DOHH2 (cell line): ENCODE measurements around the gene CFTR.

Source experiments
- H3F3A ChIP-seq: fragments of 200-600 bp; sonication (generic), shearing (Covaris generic); 2 replicates; pipeline ENCODE4 v1.6.0; 2016; ENCODE audit warnings: antibody characterized with exemption, mild to moderate bottlenecking; ENCODE audit not compliant: control insufficient read depth, insufficient read depth
- H3K27ac ChIP-seq: fragments of 200-600 bp; sonication (generic); 2 replicates; pipeline ENCODE4 v1.5.1; 2014; ENCODE audit warnings: low read depth, mild to moderate bottlenecking, low read length, moderate library complexity
- H3K27me3 ChIP-seq: fragments of 200-600 bp; sonication (generic); 2 replicates; pipeline ENCODE4 v1.6.1; 2014; ENCODE audit warnings: mild to moderate bottlenecking, low read length, mixed read lengths; ENCODE audit not compliant: control insufficient read depth
- H3K36me3 ChIP-seq: fragments of 200-600 bp; sonication (generic); 2 replicates; pipeline ENCODE4 v1.6.1; 2014; ENCODE audit warnings: mild to moderate bottlenecking, low read length, moderate library complexity, mixed read lengths; ENCODE audit not compliant: control insufficient read depth
- H3K4me1 ChIP-seq: fragments of 200-600 bp; sonication (generic); 2 replicates; pipeline ENCODE4 v1.6.1; 2014; ENCODE audit warnings: mild to moderate bottlenecking, low read length, mixed read lengths; ENCODE audit not compliant: control insufficient read depth
- H3K4me2 ChIP-seq: fragments of 200-600 bp; sonication (generic); 2 replicates; pipeline ENCODE4 v1.6.0; 2014; ENCODE audit warnings: mild to moderate bottlenecking, low read length, moderate library complexity
- H3K4me3 ChIP-seq: fragments of 200-600 bp; sonication (generic); 2 replicates; pipeline ENCODE4 v1.5.1; 2014; ENCODE audit warnings: mild to moderate bottlenecking, low read length, mixed read lengths
- H3K79me2 ChIP-seq: fragments of 200-600 bp; sonication (generic); 2 replicates; pipeline ENCODE4 v1.6.1; 2014; ENCODE audit warnings: mild to moderate bottlenecking, low read length, mixed read lengths; ENCODE audit not compliant: control insufficient read depth
- H3K9me2 ChIP-seq: fragments of 200-600 bp; sonication (generic); replicated peaks from 2 replicates; pipeline ENCODE4 v1.6.1; 2014; ENCODE audit warnings: mild to moderate bottlenecking, low read length, mixed read lengths; ENCODE audit not compliant: control insufficient read depth
- H3K9me3 ChIP-seq: fragments of 200-600 bp; sonication (generic); 2 replicates; pipeline ENCODE4 v1.6.1; 2014; ENCODE audit warnings: antibody characterized with exemption, low read length, mixed read lengths; ENCODE audit not compliant: control insufficient read depth, insufficient read depth
- H4K20me1 ChIP-seq: fragments of 200-600 bp; sonication (generic); 2 replicates; pipeline ENCODE4 v1.6.0; 2014; ENCODE audit warnings: low read depth, mild to moderate bottlenecking, antibody characterized with exemption, low read length, moderate library complexity; ENCODE audit not compliant: control insufficient read depth, insufficient read depth
- CTCF ChIP-seq: fragments of 200-600 bp; sonication (generic); IDR thresholded peaks from one replicate; pipeline ENCODE4 v1.5.1; 2014; ENCODE audit warnings: antibody characterized with exemption, mild to moderate bottlenecking, low read depth, low read length; ENCODE audit not compliant: poor library complexity, severe bottlenecking
- EZH2phosphoT487 ChIP-seq: fragments of 200-600 bp; sonication (generic); IDR thresholded peaks from 2 replicates; pipeline ENCODE4 v1.6.1; 2017; ENCODE audit warnings: borderline replicate concordance, mild to moderate bottlenecking, antibody characterized with exemption, low read length, moderate library complexity, mixed read lengths

Gene CFTR

GRCh38 chr7:117581424-117581823, 101.6 kb downstream of the CFTR start:
- Histone ChIP-seq H3K4me1 (no peaks in the 10 kb centered on the region), H3F3A (no peaks in the 10 kb centered on the region), H3K27me3 (no peaks in the 10 kb centered on the region), H3K9me2 (0 out of 2 replicates have a peak, but pooled peaks cover 4% of the 10 kb centered on the region), H3K79me2 (no peaks in the 10 kb centered on the region), H3K36me3 (no peaks in the 10 kb centered on the region), H3K4me3 (no peak overlapping the region), H3K27ac (no peak overlapping the region), H3K4me2 (no peak overlapping the region), H4K20me1 (no peaks in the 10 kb centered on the region), H3K9me3 (no peaks in the 10 kb centered on the region)
- no peak for TF ChIP-seq EZH2phosphoT487
- no peak for TF ChIP-seq CTCF

- no peaks in the 10 kb centered on the region for H3K4me1 ChIP-seq
- H3F3A ChIP-seq: no peaks in the 10 kb centered on the region
- no peak overlapping the region for H3K4me3 ChIP-seq
- H4K20me1 ChIP-seq: no peaks in the 10 kb centered on the region
- TF ChIP-seq CTCF (no peak), EZH2phosphoT487 (no peak)
- H3K9me2 ChIP-seq: 0 out of 2 replicates have a peak, but pooled peaks cover 4% of the 10 kb centered on the region
- H3K27ac ChIP-seq: no peak overlapping the region
- H3K4me2 ChIP-seq: no peak overlapping the region
- H3K9me3 ChIP-seq: no peaks in the 10 kb centered on the region
- H3K79me2 ChIP-seq: no peaks in the 10 kb centered on the region
- H3K27me3 ChIP-seq: no peaks in the 10 kb centered on the region
- no peaks in the 10 kb centered on the region for H3K36me3 ChIP-seq
Measured at GRCh38 chr7:117582219-117582704, 102.4 kb downstream of the CFTR start.

GRCh38 chr7:117587931-117588330, 108.1 kb downstream of the CFTR start:
- Histone ChIP-seq H3K4me3 (no peak overlapping the region), H3K27ac (no peak overlapping the region), H3K36me3 (no peaks in the 10 kb centered on the region), H3F3A (no peaks in the 10 kb centered on the region), H3K27me3 (no peaks in the 10 kb centered on the region), H4K20me1 (no peaks in the 10 kb centered on the region), H3K79me2 (no peaks in the 10 kb centered on the region), H3K4me2 (no peak overlapping the region), H3K4me1 (no peaks in the 10 kb centered on the region), H3K9me3 (no peaks in the 10 kb centered on the region), H3K9me2 (0 out of 2 replicates have a peak, but pooled peaks cover 4% of the 10 kb centered on the region)
- TF ChIP-seq CTCF (no peak), EZH2phosphoT487 (no peak)
